SK-N-SH treated with all-trans-retinoic acid at 6 μM for 48 hours (cell line): ENCODE data around the gene CHAC2.
A peak's percentile ranks its signal among the peaks of the same experiment; 100 is the strongest.

Experiments used
- ATAC-seq: fragments of 200-7000 bp; cut with Tn5 transposase; 3 replicates; pipeline ENCODE4 v1.9.1; 2020; ENCODE audit warnings: mild to moderate bottlenecking, moderate library complexity
- ARNTL ChIP-seq: fragments of 450-650 bp; formaldehyde crosslinking; IDR thresholded peaks from 2 replicates; pipeline ENCODE4 v1.5.0; 2020; ENCODE audit warnings: low read depth, mild to moderate bottlenecking, moderate library complexity, borderline replicate concordance
- BACH2 ChIP-seq: fragments of 250-450 bp; sonication (Bioruptor Pico); IDR thresholded peaks from 2 replicates; pipeline ENCODE4 v1.9.0; 2021; ENCODE audit warnings: mild to moderate bottlenecking, borderline replicate concordance
- CREB5 ChIP-seq: fragments of 250-450 bp; sonication (Bioruptor Pico); IDR thresholded peaks from 2 replicates; pipeline ENCODE4 v1.5.1; 2020; ENCODE audit warnings: low read depth, mild to moderate bottlenecking, moderate library complexity
- CSDC2 ChIP-seq: fragments of 250-450 bp; sonication (Bioruptor Pico); IDR thresholded peaks from 2 replicates; pipeline ENCODE4 v1.5.0; 2020; ENCODE audit warnings: mild to moderate bottlenecking, moderate library complexity
- CSRNP3 ChIP-seq: fragments of 250-450 bp; sonication (Bioruptor Pico); IDR thresholded peaks from 2 replicates; pipeline ENCODE4 v1.5.1; 2021; ENCODE audit warnings: mild to moderate bottlenecking, moderate library complexity
- ESRRG ChIP-seq: fragments of 250-450 bp; sonication (Bioruptor Pico); IDR thresholded peaks from 2 replicates; pipeline ENCODE4 v1.6.1; 2021; ENCODE audit warnings: mild to moderate bottlenecking
- GLIS3 ChIP-seq: fragments of 250-450 bp; sonication (Bioruptor Pico); IDR thresholded peaks from 2 replicates; pipeline ENCODE4 v1.5.0; 2020; ENCODE audit warnings: mild to moderate bottlenecking, moderate library complexity
- ISL1 ChIP-seq: fragments of 250-450 bp; sonication (Bioruptor Pico); IDR thresholded peaks from 2 replicates; pipeline ENCODE4 v2.1.2; 2022; ENCODE audit warnings: mild to moderate bottlenecking, moderate library complexity
- OSR1 ChIP-seq: fragments of 250-450 bp; sonication (Bioruptor Pico); IDR thresholded peaks from 2 replicates; pipeline ENCODE4 v1.8.0; 2022; ENCODE audit warnings: moderate library complexity, mild to moderate bottlenecking, inconsistent platforms
- POU6F1 ChIP-seq: fragments of 250-450 bp; sonication (Bioruptor Pico); IDR thresholded peaks from 2 replicates; pipeline ENCODE4 v1.8.0; 2021; ENCODE audit warnings: low read depth, mild to moderate bottlenecking, moderate library complexity, borderline replicate concordance
- PPARA ChIP-seq: fragments of 250-450 bp; sonication (Bioruptor Pico); IDR thresholded peaks from 2 replicates; pipeline ENCODE4 v1.5.0; 2020; ENCODE audit warnings: mild to moderate bottlenecking, borderline replicate concordance
- RARB ChIP-seq: fragments of 250-450 bp; sonication (Bioruptor Pico); IDR thresholded peaks from 2 replicates; pipeline ENCODE4 v1.8.0; 2021; ENCODE audit warnings: mild to moderate bottlenecking, moderate library complexity
- SNAI2 ChIP-seq: fragments of 250-450 bp; sonication (Bioruptor Pico); IDR thresholded peaks from 2 replicates; pipeline ENCODE4 v1.5.0; 2020; ENCODE audit warnings: mild to moderate bottlenecking, moderate library complexity
- TCF4 ChIP-seq: fragments of 250-450 bp; sonication (Bioruptor Pico); IDR thresholded peaks from 2 replicates; pipeline ENCODE4 v1.8.0; 2021; ENCODE audit warnings: mild to moderate bottlenecking, moderate library complexity, borderline replicate concordance
- TOX ChIP-seq: fragments of 250-450 bp; sonication (Bioruptor Pico); IDR thresholded peaks from 2 replicates; pipeline ENCODE4 v1.8.0; 2021; ENCODE audit warnings: mild to moderate bottlenecking, moderate library complexity, borderline replicate concordance
- ZC3H10 ChIP-seq: fragments of 250-450 bp; sonication (Bioruptor Pico); IDR thresholded peaks from 2 replicates; pipeline ENCODE4 v1.5.1; 2021; ENCODE audit warnings: mild to moderate bottlenecking, moderate library complexity
- ZFP30 ChIP-seq: fragments of 450-650 bp; formaldehyde crosslinking; IDR thresholded peaks from 2 replicates; pipeline ENCODE4 v1.5.0; 2022; ENCODE audit warnings: mild to moderate bottlenecking, moderate library complexity
- ZNF565 ChIP-seq: fragments of 450-650 bp; formaldehyde crosslinking; conservative IDR thresholded peaks from 2 replicates; pipeline ENCODE4 v1.5.0; 2020; ENCODE audit warnings: low read depth, mild to moderate bottlenecking, moderate library complexity
- ZNF70 ChIP-seq: fragments of 450-650 bp; formaldehyde crosslinking; IDR thresholded peaks from 2 replicates; pipeline ENCODE4 v1.5.0; 2020; ENCODE audit warnings: mild to moderate bottlenecking, moderate library complexity
- ZNF8 ChIP-seq: fragments of 450-650 bp; formaldehyde crosslinking; IDR thresholded peaks from 2 replicates; pipeline ENCODE4 v1.5.0; 2020; ENCODE audit warnings: mild to moderate bottlenecking, moderate library complexity
- TF ChIP-seq, protein P1 (sequence below): fragments of 250-450 bp; sonication (Bioruptor Pico); IDR thresholded peaks from 2 replicates; pipeline ENCODE4 v1.5.0; 2020; ENCODE audit warnings: mild to moderate bottlenecking, moderate library complexity
- TF ChIP-seq, protein P2 (sequence below): fragments of 250-450 bp; sonication (Bioruptor Pico); IDR thresholded peaks from 2 replicates; pipeline ENCODE4 v1.8.0; 2020; ENCODE audit warnings: mild to moderate bottlenecking, moderate library complexity, borderline replicate concordance

The CHAC2 gene

DNA sequence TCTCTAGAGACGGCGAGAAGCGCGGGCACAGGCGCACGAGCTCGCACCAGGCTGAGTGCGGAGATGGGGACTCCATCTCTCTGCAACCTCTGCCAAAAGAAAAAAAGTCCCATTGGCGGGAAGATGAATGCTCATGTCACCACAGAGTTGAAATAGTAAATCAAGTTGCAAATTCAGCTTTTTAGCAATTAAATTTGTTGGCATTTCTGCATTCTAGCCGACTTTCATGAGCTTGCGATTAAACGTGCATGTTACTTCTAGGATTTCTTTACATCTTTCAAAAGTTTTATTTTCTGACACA, 588 bp downstream of the CHAC2 start:
- no peak for TF ChIP-seq SNAI2 (CRISPR knock-in tag)
- TF ChIP-seq ZFP30 = no peak
- TF ChIP-seq PPARA (CRISPR knock-in tag) = no peak
- TF ChIP-seq POU6F1 (CRISPR knock-in tag) = no peak
- TF ChIP-seq GLIS3 (CRISPR knock-in tag) = no peak
- TF ChIP-seq CREB5 (CRISPR knock-in tag) = no peak
- TF ChIP-seq ZNF70 = no peak
- no peak for TF ChIP-seq CSDC2 (CRISPR knock-in tag)
- TF ChIP-seq OSR1 (CRISPR knock-in tag) = no peak
- no peak for TF ChIP-seq ISL1 (CRISPR knock-in tag)
- no peak for TF ChIP-seq RARB
- TF ChIP-seq ARNTL (CRISPR knock-in tag) = no peak
- TF ChIP-seq ZNF8 = no peak
- TF ChIP-seq ZC3H10 (CRISPR knock-in tag) = no peak
- TF ChIP-seq TCF4 (CRISPR knock-in tag) = no peak
- TF ChIP-seq, protein P1, sequence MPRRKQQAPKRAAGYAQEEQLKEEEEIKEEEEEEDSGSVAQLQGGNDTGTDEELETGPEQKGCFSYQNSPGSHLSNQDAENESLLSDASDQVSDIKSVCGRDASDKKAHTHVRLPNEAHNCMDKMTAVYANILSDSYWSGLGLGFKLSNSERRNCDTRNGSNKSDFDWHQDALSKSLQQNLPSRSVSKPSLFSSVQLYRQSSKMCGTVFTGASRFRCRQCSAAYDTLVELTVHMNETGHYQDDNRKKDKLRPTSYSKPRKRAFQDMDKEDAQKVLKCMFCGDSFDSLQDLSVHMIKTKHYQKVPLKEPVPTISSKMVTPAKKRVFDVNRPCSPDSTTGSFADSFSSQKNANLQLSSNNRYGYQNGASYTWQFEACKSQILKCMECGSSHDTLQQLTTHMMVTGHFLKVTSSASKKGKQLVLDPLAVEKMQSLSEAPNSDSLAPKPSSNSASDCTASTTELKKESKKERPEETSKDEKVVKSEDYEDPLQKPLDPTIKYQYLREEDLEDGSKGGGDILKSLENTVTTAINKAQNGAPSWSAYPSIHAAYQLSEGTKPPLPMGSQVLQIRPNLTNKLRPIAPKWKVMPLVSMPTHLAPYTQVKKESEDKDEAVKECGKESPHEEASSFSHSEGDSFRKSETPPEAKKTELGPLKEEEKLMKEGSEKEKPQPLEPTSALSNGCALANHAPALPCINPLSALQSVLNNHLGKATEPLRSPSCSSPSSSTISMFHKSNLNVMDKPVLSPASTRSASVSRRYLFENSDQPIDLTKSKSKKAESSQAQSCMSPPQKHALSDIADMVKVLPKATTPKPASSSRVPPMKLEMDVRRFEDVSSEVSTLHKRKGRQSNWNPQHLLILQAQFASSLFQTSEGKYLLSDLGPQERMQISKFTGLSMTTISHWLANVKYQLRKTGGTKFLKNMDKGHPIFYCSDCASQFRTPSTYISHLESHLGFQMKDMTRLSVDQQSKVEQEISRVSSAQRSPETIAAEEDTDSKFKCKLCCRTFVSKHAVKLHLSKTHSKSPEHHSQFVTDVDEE (CRISPR knock-in tag) = no peak
- TF ChIP-seq ZNF565 = no peak
- TF ChIP-seq ESRRG (CRISPR knock-in tag) = no peak
- peak; percentile 89; the same call in 2 of the 3 replicates for ATAC-seq

- ATAC-seq = no peak
- TF ChIP-seq POU6F1 (CRISPR knock-in tag) (no peak), OSR1 (CRISPR knock-in tag) (no peak), ISL1 (CRISPR knock-in tag) (no peak), CSRNP3 (no peak), ZNF565 (no peak), ZNF70 (no peak), RARB (no peak), ESRRG (CRISPR knock-in tag) (no peak), SNAI2 (CRISPR knock-in tag) (no peak)
- TF ChIP-seq, protein P2, sequence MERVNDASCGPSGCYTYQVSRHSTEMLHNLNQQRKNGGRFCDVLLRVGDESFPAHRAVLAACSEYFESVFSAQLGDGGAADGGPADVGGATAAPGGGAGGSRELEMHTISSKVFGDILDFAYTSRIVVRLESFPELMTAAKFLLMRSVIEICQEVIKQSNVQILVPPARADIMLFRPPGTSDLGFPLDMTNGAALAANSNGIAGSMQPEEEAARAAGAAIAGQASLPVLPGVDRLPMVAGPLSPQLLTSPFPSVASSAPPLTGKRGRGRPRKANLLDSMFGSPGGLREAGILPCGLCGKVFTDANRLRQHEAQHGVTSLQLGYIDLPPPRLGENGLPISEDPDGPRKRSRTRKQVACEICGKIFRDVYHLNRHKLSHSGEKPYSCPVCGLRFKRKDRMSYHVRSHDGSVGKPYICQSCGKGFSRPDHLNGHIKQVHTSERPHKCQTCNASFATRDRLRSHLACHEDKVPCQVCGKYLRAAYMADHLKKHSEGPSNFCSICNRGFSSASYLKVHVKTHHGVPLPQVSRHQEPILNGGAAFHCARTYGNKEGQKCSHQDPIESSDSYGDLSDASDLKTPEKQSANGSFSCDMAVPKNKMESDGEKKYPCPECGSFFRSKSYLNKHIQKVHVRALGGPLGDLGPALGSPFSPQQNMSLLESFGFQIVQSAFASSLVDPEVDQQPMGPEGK (CRISPR knock-in tag) = no peak
These were observed 1.8 kb downstream of the CHAC2 start for GRCh38 chr2:53769318-53769945.

DNA sequence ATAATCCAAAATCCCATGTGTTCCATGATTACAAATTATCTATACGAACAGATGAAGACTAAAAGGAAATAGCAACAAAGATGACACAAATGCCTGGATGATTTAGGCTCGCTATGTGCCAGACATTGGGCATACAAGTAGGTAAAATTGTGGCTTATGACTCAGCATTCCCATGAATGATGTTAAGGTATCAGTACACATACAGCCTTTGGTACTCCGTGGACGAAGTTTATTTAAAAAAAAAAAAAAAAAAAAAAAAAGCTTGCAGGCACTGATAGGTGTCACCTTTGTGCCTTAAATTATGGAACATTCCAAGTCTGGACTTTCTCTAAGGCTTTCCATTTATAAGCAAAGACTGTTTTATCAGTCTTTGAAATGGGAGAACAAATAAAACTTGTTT, 2.7 kb downstream of the CHAC2 start:
- no peak for ATAC-seq
- TF ChIP-seq, protein P2 (CRISPR knock-in tag) = no peak
- no peak for TF ChIP-seq BACH2 (CRISPR knock-in tag)
- TF ChIP-seq GLIS3 (CRISPR knock-in tag) = no peak
- TF ChIP-seq ZNF70 = no peak
- no peak for TF ChIP-seq SNAI2 (CRISPR knock-in tag)
- no peak for TF ChIP-seq ZFP30
- TF ChIP-seq ESRRG (CRISPR knock-in tag) = no peak
- TF ChIP-seq PPARA (CRISPR knock-in tag) = no peak
- no peak for TF ChIP-seq RARB
- TF ChIP-seq ZNF8 = no peak
- TF ChIP-seq TOX (CRISPR knock-in tag) = no peak
